ENCODE measurements around the gene PPP1R3D.

PPP1R3D gene

GRCh38 chr20:59940129-59940955 lies at the start of gene PPP1R3D, which contains the start of gene FAM217B:
TSS of gene PPP1R3D (minus strand) at chr20:59940305. CDS start at chr20:59939931, 374 bp downstream.
TSS of gene FAM217B (plus strand) at chr20:59940389. CDS start at chr20:59943944, 3,555 bp downstream.
- Histone ChIP-seq H3K9ac (ENCODE audit: low read length) (peak within 1 kb of the TSS; percentile 91), H3K9me3 (ENCODE audit: control insufficient read depth, low read length) (no peaks in the 10 kb centered on the region), H3K4me1 (ENCODE audit: control insufficient read depth, insufficient read depth, low read length) (peaks cover 14% of the 10 kb centered on the region), H3K27me3 (ENCODE audit: control insufficient read depth, insufficient read depth, low read length) (no peaks in the 10 kb centered on the region), H3K4me3 (ENCODE audit: low read length) (peak within 1 kb of the TSS; percentile 62), H3K36me3 (ENCODE audit: control insufficient read depth, insufficient read depth, low read length) (no peaks in the 10 kb centered on the region)

- H3K4me1 ChIP-seq (ENCODE audit: control insufficient read depth, insufficient read depth, low read length): peaks cover 9% of the 10 kb centered on the region
- no peaks in the 10 kb centered on the region for H3K9me3 ChIP-seq (ENCODE audit: control insufficient read depth, low read length)
- H3K9ac ChIP-seq (ENCODE audit: low read length): no peak overlapping the region
- H3K4me3 ChIP-seq (ENCODE audit: low read length): no peak overlapping the region
- H3K27me3 ChIP-seq (ENCODE audit: control insufficient read depth, insufficient read depth, low read length): no peaks in the 10 kb centered on the region
- H3K36me3 ChIP-seq (ENCODE audit: control insufficient read depth, insufficient read depth, low read length): no peaks in the 10 kb centered on the region
Measured at GRCh38 chr20:59988141-59988540, 48.0 kb upstream of the PPP1R3D start.

- H3K36me3 ChIP-seq (ENCODE audit: control insufficient read depth, insufficient read depth, low read length): no peaks in the 10 kb centered on the region
- no peak overlapping the region for H3K9ac ChIP-seq (ENCODE audit: low read length)
- peaks cover 9% of the 10 kb centered on the region for H3K4me1 ChIP-seq (ENCODE audit: control insufficient read depth, insufficient read depth, low read length)
- no peaks in the 10 kb centered on the region for H3K27me3 ChIP-seq (ENCODE audit: control insufficient read depth, insufficient read depth, low read length)
- no peaks in the 10 kb centered on the region for H3K9me3 ChIP-seq (ENCODE audit: control insufficient read depth, low read length)
- H3K4me3 ChIP-seq (ENCODE audit: low read length): no peak overlapping the region
Measured at GRCh38 chr20:59987135-59987534, 47.0 kb upstream of the PPP1R3D start.

- Histone ChIP-seq H3K27me3 (ENCODE audit: control insufficient read depth, insufficient read depth, low read length) (no peaks in the 10 kb centered on the region), H3K9me3 (ENCODE audit: control insufficient read depth, low read length) (no peaks in the 10 kb centered on the region), H3K4me3 (ENCODE audit: low read length) (no peak overlapping the region), H3K9ac (ENCODE audit: low read length) (no peak overlapping the region), H3K36me3 (ENCODE audit: control insufficient read depth, insufficient read depth, low read length) (no peaks in the 10 kb centered on the region), H3K4me1 (ENCODE audit: control insufficient read depth, insufficient read depth, low read length) (peaks cover 9% of the 10 kb centered on the region)
Measured at GRCh38 chr20:59985864-59986263, 45.8 kb upstream of the PPP1R3D start.

GRCh38 chr20:59985164-59985563 lies 45.1 kb upstream of the PPP1R3D start:
- Histone ChIP-seq H3K9me3 (ENCODE audit: control insufficient read depth, low read length) (no peaks in the 10 kb centered on the region), H3K9ac (ENCODE audit: low read length) (no peak overlapping the region), H3K36me3 (ENCODE audit: control insufficient read depth, insufficient read depth, low read length) (no peaks in the 10 kb centered on the region), H3K4me1 (ENCODE audit: control insufficient read depth, insufficient read depth, low read length) (peaks cover 9% of the 10 kb centered on the region), H3K27me3 (ENCODE audit: control insufficient read depth, insufficient read depth, low read length) (no peaks in the 10 kb centered on the region), H3K4me3 (ENCODE audit: low read length) (no peak overlapping the region)

GRCh38 chr20:59984541-59984940 lies 44.4 kb upstream of the PPP1R3D start:
- Histone ChIP-seq H3K27me3 (ENCODE audit: control insufficient read depth, insufficient read depth, low read length) (no peaks in the 10 kb centered on the region), H3K36me3 (ENCODE audit: control insufficient read depth, insufficient read depth, low read length) (no peaks in the 10 kb centered on the region), H3K9me3 (ENCODE audit: control insufficient read depth, low read length) (no peaks in the 10 kb centered on the region), H3K4me3 (ENCODE audit: low read length) (no peak overlapping the region), H3K9ac (ENCODE audit: low read length) (no peak overlapping the region), H3K4me1 (ENCODE audit: control insufficient read depth, insufficient read depth, low read length) (peaks cover 9% of the 10 kb centered on the region)

- Histone ChIP-seq H3K9ac (ENCODE audit: low read length) (no peak overlapping the region), H3K4me3 (ENCODE audit: low read length) (no peak overlapping the region), H3K4me1 (ENCODE audit: control insufficient read depth, insufficient read depth, low read length) (peaks cover 2% of the 10 kb centered on the region)
Measured at GRCh38 chr20:59983076-59983475, 43.0 kb upstream of the PPP1R3D start.

GRCh38 chr20:59977086-59977485 lies 37.0 kb upstream of the PPP1R3D start:
- Histone ChIP-seq H3K4me1 (ENCODE audit: control insufficient read depth, insufficient read depth, low read length) (no peaks in the 10 kb centered on the region), H3K36me3 (ENCODE audit: control insufficient read depth, insufficient read depth, low read length) (no peaks in the 10 kb centered on the region), H3K27me3 (ENCODE audit: control insufficient read depth, insufficient read depth, low read length) (no peaks in the 10 kb centered on the region), H3K9me3 (ENCODE audit: control insufficient read depth, low read length) (no peaks in the 10 kb centered on the region), H3K9ac (ENCODE audit: low read length) (no peak overlapping the region), H3K4me3 (ENCODE audit: low read length) (no peak overlapping the region)

More at GRCh38 chr20:59983076-59983475, 43.0 kb upstream of the PPP1R3D start:
- Histone ChIP-seq H3K9me3 (ENCODE audit: control insufficient read depth, low read length) (no peaks in the 10 kb centered on the region), H3K36me3 (ENCODE audit: control insufficient read depth, insufficient read depth, low read length) (no peaks in the 10 kb centered on the region), H3K27me3 (ENCODE audit: control insufficient read depth, insufficient read depth, low read length) (no peaks in the 10 kb centered on the region)

GRCh38 chr20:59976156-59976782 lies 36.2 kb upstream of the PPP1R3D start:
- Histone ChIP-seq H3K36me3 (ENCODE audit: control insufficient read depth, insufficient read depth, low read length) (no peaks in the 10 kb centered on the region), H3K9ac (ENCODE audit: low read length) (no peak overlapping the region), H3K4me1 (ENCODE audit: control insufficient read depth, insufficient read depth, low read length) (no peaks in the 10 kb centered on the region), H3K27me3 (ENCODE audit: control insufficient read depth, insufficient read depth, low read length) (no peaks in the 10 kb centered on the region), H3K4me3 (ENCODE audit: low read length) (no peak overlapping the region), H3K9me3 (ENCODE audit: control insufficient read depth, low read length) (no peaks in the 10 kb centered on the region)

GRCh38 chr20:59972037-59972801 lies 32.1 kb upstream of the PPP1R3D start:
- H3K9ac ChIP-seq (ENCODE audit: low read length): no peak overlapping the region
- H3K36me3 ChIP-seq (ENCODE audit: control insufficient read depth, insufficient read depth, low read length): no peaks in the 10 kb centered on the region
- H3K27me3 ChIP-seq (ENCODE audit: control insufficient read depth, insufficient read depth, low read length): no peaks in the 10 kb centered on the region
- H3K9me3 ChIP-seq (ENCODE audit: control insufficient read depth, low read length): no peaks in the 10 kb centered on the region
- no peak overlapping the region for H3K4me3 ChIP-seq (ENCODE audit: low read length)
- no peaks in the 10 kb centered on the region for H3K4me1 ChIP-seq (ENCODE audit: control insufficient read depth, insufficient read depth, low read length)

- no peaks in the 10 kb centered on the region for H3K4me1 ChIP-seq (ENCODE audit: control insufficient read depth, insufficient read depth, low read length)
- H3K36me3 ChIP-seq (ENCODE audit: control insufficient read depth, insufficient read depth, low read length): no peaks in the 10 kb centered on the region
- no peaks in the 10 kb centered on the region for H3K27me3 ChIP-seq (ENCODE audit: control insufficient read depth, insufficient read depth, low read length)
- no peaks in the 10 kb centered on the region for H3K9me3 ChIP-seq (ENCODE audit: control insufficient read depth, low read length)
- no peak overlapping the region for H3K4me3 ChIP-seq (ENCODE audit: low read length)
- no peak overlapping the region for H3K9ac ChIP-seq (ENCODE audit: low read length)
Measured at GRCh38 chr20:59971428-59971827, 31.3 kb upstream of the PPP1R3D start.

GRCh38 chr20:59966428-59966827 lies 26.3 kb upstream of the PPP1R3D start:
- Histone ChIP-seq H3K4me1 (ENCODE audit: control insufficient read depth, insufficient read depth, low read length) (no peaks in the 10 kb centered on the region), H3K27me3 (ENCODE audit: control insufficient read depth, insufficient read depth, low read length) (no peaks in the 10 kb centered on the region), H3K4me3 (ENCODE audit: low read length) (no peak overlapping the region), H3K9me3 (ENCODE audit: control insufficient read depth, low read length) (no peaks in the 10 kb centered on the region), H3K9ac (ENCODE audit: low read length) (no peak overlapping the region), H3K36me3 (ENCODE audit: control insufficient read depth, insufficient read depth, low read length) (no peaks in the 10 kb centered on the region)

All from mucosa of stomach (tissue), 1 donor.